Kidney tubule cell (primary cell): ENCODE data around the gene LGR4.

Experiments
- DNase-seq: peaks from one replicate; pipeline ENCODE4 v3.0.0-alpha.2; 2018; ENCODE audit warnings: low spot score

LGR4 gene

GRCh38 chr11:27485930-27486773 lies 13.6 kb upstream of the LGR4 start:
- DNase-seq: peak; percentile 70

- no peak for DNase-seq
Observed at GRCh38 chr11:27482793-27483192, 10.2 kb upstream of the LGR4 start.

GRCh38 chr11:27481992-27482391 lies 9.4 kb upstream of the LGR4 start:
- DNase-seq: no peak

GRCh38 chr11:27477831-27478230 lies 5.2 kb upstream of the LGR4 start:
- no peak for DNase-seq

- no peak for DNase-seq
Observed at GRCh38 chr11:27477243-27477642, 4.7 kb upstream of the LGR4 start.

- no peak for DNase-seq
Observed at GRCh38 chr11:27475622-27476021, 3.0 kb upstream of the LGR4 start.

GRCh38 chr11:27473017-27473406 lies 422 bp upstream of the LGR4 start:
- DNase-seq: no peak

GRCh38 chr11:27471589-27472397 lies 797 bp downstream of the LGR4 start:
- peak; percentile 54 for DNase-seq

GRCh38 chr11:27470826-27471588 lies 1.6 kb downstream of the LGR4 start:
- DNase-seq: peak; percentile 56

DNA sequence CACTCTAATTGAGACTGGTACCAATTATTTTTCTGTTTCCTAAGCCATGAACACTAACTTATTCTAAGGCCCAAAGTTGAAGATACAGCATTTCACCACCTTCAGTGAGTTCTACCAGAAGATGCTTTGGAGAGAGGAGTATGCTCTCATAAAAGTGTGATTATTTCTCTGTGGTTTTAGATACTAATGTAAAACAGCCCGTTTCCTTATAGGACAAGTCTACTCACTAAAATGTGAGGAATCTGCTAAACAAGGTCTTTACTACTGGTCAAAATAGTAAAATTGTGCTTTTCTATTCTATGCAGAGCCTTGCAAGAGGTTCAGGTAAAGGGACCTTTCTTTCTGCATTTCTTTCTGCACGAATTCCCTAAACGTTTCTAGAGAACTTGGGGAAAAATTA lies 2.4 kb downstream of the LGR4 start:
- no peak for DNase-seq

DNA sequence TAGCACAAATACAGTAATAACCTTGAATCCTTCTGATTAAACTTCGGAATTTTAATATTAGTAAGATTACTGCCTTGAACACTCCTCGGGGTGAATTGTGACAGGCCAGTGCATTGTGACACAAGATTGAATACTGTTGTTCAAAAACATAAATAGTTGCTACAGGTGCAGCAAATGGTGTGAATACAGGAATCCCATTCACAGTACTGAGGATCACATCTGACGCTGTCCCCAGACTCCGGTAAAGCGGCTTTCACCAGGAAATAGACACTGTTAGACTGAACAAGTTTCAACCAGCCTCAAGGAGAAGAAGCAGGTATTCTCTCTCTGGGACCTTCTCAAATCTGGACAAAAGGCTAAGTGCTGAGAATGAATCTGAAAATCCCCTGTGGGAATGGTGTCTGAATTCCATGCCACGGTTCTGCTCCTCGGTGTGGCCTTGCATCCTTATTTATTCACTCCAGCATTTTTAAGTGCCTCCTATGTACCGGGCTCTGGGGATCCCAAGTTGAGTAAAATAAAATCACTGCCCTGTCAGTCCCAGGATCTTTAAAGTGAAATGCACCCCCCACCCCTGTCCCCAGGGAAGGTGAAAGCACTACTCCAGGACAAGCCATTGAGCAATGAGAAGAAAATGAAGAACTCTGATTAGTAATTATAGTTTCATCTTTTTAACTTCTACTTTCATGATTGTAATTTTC lies 3.4 kb downstream of the LGR4 start:
- DNase-seq: no peak

GRCh38 chr11:27468209-27468994 lies 4.2 kb downstream of the LGR4 start:
- peak; percentile 98 for DNase-seq

- peak; percentile 82 for DNase-seq
Observed at GRCh38 chr11:27467181-27467913, 5.2 kb downstream of the LGR4 start.

DNA sequence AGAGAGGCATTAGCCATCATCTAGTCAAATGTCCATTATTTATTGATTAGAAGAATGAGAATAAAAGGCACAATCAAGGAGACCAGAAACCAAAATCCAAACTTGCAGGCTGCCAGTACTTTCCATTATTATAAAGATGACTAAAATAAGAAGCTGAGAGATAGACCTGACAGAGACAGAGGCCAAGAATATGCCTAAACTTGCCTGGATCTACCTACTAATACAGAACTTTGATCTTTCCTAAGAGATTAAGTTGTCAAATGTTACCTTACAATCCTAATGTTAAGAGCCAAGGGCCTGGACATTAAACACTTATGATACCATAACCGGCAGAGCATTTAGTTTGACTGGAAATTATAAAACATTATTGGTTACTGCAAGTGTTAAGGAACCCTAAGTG lies 6.2 kb downstream of the LGR4 start:
- no peak for DNase-seq

- no peak for DNase-seq
Observed at GRCh38 chr11:27465629-27466028, 7.0 kb downstream of the LGR4 start.

DNA sequence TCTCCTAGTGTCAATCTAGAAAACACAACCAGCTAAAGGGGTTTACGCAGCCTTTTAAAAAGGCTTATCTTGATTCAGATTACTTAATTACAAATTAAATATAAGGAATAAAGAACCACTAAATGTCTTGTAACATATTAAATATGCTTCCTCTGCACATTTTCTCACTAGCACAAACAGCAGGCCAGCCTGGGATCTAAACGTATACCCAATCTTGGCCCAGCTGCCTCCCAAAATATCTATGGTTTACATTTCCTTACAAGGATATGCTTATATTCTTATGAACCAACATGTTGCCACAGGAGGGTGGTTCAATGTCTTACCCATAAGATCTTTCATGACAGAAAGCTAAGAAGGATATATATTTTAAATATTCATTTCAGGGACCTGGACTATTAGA lies 7.7 kb downstream of the LGR4 start:
- no peak for DNase-seq

DNA sequence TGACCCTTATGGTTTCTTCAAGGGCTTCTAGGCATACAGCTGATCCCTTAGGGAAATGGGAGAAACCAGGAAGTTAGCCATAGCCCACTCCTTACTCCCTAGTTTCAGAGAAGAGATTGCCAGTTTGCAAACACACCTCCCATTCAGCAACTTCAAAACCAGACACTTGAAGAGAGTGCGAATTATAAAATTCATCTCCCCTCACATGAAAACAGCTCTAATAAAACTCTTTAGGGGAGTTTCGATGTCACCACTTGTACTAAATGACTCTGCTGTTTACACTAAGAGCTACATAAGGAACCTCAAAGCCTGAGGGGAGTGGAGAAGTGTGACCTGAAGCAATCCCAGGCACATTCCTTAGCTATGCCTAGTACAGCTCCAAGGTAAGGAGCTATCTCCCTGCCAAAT lies 8.3 kb downstream of the LGR4 start:
- peak; percentile 88 for DNase-seq

DNA sequence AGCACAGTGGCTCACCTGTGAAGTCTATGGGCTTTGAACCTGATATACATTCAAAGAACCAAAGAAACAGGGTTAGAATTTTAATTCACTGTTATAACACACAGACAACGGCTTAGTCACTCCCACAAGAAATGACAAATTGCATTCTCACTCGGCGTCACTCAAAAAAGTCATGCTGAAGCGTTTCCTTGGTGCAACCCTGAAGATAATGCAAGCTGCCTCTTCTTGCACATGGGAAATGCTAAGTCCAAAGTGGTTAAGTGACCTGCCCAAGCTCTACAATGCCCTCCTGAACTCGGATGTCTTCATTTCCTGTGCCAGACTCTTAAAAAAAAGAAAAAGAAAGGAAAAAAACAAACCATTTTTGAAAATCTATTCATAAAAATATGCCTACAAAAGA lies 10.0 kb downstream of the LGR4 start:
- peak; percentile 76 for DNase-seq

GRCh38 chr11:27460158-27460978 lies 12.2 kb downstream of the LGR4 start:
- DNase-seq: peak; percentile 67
